Measurements from ENCODE around the gene STOX1.
"Not testable (repeated sequence)": the region's sequence is repeated elsewhere in the genome, so short reads cannot be mapped to it uniquely, and the experiment has no call there.

Gene STOX1, protein sequence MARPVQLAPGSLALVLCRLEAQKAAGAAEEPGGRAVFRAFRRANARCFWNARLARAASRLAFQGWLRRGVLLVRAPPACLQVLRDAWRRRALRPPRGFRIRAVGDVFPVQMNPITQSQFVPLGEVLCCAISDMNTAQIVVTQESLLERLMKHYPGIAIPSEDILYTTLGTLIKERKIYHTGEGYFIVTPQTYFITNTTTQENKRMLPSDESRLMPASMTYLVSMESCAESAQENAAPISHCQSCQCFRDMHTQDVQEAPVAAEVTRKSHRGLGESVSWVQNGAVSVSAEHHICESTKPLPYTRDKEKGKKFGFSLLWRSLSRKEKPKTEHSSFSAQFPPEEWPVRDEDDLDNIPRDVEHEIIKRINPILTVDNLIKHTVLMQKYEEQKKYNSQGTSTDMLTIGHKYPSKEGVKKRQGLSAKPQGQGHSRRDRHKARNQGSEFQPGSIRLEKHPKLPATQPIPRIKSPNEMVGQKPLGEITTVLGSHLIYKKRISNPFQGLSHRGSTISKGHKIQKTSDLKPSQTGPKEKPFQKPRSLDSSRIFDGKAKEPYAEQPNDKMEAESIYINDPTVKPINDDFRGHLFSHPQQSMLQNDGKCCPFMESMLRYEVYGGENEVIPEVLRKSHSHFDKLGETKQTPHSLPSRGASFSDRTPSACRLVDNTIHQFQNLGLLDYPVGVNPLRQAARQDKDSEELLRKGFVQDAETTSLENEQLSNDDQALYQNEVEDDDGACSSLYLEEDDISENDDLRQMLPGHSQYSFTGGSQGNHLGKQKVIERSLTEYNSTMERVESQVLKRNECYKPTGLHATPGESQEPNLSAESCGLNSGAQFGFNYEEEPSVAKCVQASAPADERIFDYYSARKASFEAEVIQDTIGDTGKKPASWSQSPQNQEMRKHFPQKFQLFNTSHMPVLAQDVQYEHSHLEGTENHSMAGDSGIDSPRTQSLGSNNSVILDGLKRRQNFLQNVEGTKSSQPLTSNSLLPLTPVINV

DNA sequence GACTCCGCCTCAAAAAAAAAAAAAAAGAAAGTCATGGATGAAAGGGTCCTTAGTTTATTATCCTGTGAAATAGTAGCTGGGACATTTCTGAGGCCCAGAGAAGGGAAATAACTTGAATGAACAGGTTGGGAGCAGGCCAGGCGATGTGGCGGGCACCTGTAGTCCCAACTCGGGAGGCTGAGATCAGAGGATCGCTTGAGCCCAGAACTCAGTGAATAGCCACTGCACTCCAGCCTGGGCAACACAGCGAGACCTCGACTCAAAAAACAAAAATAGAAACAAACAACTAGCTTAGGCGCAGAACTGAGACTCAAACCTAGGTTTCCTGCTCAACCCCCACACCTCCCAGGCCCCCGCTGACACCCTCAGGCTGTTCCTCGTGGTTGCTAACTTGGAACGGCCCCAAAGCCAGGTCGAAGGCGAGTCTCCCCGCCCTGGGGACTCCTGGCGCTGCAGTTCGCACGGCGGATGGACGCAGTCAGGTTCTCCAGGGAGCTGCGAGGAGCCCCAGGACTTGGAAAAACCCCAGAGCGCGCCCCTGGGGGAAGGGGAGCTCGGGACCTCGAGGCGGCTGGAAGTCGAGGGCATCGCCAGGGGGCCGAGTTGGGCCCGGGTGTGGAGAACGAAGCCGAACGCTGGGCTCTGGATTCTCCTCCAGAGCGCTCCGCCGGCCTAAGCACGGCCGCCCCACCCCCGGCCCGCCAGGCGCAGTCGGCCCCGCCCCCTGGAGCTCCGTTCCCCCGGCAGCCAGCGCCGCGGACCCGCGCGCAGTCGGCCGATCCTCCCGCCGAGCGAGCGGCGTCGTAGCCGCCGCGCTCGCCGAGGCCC lies at the start of gene STOX1:
STOX1 (plus strand) TSS at position 768 of the 828 bp plus-strand sequence. CDS start 93 bp downstream, outside the sequence.
- DNase-seq (ENCODE audit: low read depth), result peak; percentile 46

DNA sequence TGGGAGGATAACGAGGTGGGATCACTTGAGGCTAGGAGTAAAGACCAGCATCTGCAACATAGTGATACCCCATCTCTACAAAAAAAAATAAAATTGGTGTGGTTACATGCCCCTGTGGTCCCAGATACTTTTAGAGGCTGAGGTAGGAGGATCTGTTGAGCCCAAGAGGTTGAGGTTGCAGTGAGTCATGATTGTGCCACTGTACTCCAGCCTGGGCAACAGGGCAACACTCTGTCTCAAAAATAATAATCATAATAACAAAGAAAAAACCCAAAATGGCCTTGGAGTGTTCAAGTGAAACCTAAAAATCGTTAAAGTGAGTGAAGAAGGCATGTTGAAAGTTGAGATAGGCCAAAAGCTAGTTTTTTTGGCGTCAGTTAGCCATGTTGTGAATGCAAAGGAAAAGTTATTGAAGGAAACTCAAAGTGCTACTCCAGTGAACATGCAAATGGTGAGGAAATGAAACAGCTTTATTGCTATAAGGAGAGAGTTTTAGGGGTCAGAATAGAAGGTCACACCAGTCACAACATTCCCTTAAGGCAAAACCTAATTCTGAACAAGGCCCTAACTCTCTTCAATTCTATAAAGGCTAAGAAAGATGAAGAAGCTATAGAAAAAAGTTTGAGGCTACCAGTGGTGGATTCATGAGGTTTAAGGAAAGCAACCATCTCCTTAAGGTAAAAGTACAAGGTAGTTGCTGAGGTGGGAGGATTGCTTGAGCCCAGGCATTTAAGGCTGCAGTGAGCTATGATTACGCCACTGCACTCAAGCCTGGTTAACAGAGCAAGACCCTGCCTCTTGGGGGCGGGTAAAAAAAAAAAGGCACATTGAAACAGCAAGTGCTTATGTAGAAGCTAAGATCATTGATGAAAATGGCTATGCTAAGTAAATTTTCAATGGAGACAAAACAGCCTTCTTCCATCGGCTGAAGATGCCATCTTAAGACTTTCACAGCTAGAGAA lies 45.4 kb upstream of the STOX1 start:
- DNase-seq (ENCODE audit: low read depth), result no peak

DNA sequence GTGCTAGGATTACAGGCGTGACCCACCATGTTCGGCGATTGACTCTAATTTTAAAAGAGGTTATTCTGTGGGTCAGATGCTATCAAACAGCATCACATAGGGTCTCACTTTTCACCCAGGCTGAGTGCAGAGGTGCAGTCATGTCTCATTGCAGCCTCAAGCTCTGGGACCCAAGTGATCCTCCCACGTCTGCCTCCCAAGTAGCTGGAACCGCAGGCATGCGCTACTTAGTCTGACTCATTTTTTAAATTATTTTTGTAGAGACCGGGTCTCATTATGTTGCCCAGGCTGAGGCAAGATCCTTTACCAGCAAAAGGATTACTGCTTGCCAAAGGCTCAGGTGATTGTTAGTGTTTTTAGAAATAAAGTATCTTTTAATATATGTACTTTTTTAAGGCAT lies 42.9 kb upstream of the STOX1 start:
- no peak for DNase-seq (ENCODE audit: low read depth)

DNA sequence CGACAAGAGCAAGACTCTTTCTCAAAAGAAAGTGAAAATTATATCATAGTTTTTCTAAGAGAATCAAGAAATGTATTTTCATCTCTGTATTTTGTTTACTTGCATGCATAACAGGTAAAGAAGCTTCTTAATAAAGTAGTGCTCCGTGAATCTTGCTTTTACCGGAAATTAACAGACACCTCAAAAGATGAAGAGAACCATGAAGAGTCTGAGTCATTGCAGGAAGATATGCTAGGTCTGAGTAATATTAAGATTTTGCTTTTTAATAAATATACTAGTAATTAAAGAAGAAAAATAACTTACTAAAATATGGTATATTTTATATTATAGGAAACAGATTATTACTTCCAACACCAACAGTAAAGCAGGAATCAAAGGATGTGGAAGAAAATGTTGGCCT lies 39.5 kb upstream of the STOX1 start:
- no peak for DNase-seq (ENCODE audit: low read depth)

DNA sequence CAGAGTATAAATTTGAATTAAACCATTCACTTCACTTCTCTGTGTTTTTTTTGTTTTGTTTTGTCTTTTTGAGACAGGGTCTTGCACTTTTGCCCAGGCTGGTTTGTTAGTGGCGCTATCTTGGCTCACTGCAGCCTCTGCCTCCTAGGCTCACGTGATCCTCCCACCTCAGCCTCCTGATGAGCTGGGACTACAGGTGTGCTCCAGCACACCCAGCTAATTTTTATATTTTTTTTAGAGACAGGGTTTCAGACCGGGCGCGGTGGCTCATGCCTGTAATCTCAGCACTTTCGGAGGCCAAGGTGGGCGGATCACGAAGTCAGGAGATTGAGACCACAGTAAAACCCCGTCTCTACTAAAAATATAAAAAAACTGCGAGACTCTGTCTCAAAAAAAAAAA lies 36.9 kb upstream of the STOX1 start:
- DNase-seq (ENCODE audit: low read depth), result no peak

DNA sequence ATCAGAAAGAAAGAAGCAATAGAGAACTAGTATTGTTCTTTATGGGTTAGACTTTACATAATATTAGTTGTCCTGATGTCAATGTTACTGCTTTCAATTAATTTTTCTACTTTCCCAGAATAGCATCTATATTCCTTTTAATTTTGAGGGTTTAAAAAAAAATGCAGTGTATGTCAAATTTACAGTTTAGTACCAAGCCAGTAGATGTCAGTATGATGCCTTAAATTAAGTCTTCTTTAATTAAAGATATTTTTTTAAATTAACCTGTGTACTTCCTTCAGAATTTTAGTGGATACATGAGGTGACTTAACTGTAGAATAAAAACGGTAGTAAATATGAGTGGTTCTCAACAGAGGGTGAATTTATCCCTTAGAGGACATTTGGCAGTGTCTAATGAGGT lies 35.2 kb upstream of the STOX1 start:
- DNase-seq (ENCODE audit: low read depth), result no peak

DNA sequence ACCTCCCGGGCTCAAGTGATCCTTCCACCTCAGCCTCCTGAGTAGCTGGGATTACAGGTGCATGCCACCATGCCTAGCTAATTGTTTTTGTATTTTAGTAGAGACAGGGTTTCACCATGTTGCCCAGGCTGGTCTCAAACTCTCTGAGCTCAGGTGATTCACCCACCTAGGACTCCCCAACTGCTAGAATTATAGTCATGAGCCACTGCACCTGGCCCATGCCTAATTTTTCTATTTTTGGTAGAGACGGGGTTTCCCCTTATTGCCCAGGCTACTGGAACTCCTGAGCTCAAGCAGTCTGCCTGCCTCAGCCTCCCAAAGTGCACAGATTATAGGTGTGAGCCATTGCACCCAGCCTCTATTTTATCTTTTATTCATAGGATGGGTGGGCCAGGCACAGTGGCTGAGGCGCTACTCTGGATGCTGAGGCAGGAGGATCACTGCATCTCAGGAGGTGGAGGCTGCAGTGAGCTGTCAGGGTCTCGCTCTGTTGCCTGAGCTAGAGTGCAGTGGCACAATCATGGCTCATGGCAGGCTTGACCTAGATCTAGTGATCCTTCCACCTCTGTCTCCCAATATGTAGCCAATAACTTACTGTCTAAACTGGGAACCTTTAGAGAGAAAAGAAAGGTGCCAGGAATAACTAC lies 31.3 kb upstream of the STOX1 start:
- no peak for DNase-seq (ENCODE audit: low read depth)

DNA sequence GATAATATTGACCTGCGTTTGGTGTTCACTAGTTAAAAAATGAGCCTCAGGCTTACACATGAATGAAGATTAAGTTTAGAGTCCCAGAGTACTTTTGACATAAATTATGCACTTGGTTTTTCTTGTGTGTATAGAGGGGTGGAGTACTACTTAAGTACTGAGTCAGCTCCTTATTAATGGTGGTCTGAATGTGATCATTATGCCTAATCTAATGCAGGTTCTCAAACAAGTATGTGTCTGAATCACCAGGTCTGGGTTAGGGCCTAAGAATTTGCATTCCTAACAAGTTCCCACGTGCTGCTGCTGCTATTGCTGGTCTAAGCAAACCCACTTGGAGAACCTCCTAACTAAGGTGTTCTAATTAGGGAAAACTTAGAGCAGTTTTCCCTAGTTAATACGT lies 30.7 kb upstream of the STOX1 start:
- no peak for DNase-seq (ENCODE audit: low read depth)

DNA sequence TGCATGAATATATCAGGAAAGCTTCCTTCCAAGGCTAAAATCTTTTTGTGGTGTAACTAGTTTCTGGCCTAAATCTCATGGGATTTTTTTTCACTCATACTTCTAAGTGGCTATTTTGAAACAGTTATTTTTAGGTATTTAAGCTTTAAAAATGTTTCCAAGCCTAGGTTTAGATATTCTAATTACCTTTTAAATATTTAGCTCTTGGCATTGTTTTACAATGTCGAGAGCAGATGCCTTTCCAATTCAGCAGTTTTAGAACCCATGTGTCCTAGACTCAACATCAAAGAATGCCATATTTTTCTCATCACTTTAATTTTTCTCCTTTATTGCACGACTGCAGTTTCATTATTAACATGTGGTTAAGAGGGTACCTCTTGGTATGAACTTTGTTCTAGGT lies 27.1 kb upstream of the STOX1 start:
- DNase-seq (ENCODE audit: low read depth), result no peak

DNA sequence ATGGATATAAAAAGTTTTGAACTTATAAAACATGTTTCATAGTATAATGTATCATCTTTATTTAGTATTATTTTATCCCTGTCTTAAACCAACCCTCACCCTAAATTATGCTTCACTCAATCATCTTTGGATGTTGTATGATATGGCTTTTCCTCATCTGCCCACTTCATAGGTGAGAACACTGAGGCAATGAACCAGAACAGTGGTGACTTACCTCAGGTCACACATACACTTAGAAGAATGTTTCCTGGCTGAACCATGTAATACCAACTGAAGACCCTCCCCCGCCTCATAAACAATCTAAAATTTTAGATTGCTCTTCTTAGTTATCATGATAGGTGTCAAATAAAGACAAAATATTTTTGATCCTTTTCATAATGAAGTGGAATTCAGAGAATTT lies 22.6 kb upstream of the STOX1 start:
- no peak for DNase-seq (ENCODE audit: low read depth)

DNA sequence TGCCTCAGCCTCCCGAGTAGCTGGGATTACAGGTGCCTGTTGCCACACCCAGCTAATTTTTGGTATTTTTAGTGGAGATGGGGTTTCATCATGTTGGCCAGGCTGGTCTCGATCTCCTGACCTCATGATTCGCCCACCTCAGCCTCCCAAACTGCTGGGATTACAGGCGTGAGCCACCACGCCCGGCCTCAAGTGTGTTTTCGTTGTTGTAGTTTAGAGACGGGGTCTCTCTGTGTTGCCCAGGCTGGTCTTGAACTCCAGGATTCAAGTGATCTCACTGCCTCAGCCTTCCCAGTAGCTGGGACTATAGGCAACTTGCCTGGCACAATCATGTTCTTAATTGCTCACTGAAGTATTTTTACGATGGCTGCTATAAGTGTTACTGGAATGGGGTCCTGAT lies 16.5 kb upstream of the STOX1 start:
- DNase-seq (ENCODE audit: low read depth), result not testable (repeated sequence)

DNA sequence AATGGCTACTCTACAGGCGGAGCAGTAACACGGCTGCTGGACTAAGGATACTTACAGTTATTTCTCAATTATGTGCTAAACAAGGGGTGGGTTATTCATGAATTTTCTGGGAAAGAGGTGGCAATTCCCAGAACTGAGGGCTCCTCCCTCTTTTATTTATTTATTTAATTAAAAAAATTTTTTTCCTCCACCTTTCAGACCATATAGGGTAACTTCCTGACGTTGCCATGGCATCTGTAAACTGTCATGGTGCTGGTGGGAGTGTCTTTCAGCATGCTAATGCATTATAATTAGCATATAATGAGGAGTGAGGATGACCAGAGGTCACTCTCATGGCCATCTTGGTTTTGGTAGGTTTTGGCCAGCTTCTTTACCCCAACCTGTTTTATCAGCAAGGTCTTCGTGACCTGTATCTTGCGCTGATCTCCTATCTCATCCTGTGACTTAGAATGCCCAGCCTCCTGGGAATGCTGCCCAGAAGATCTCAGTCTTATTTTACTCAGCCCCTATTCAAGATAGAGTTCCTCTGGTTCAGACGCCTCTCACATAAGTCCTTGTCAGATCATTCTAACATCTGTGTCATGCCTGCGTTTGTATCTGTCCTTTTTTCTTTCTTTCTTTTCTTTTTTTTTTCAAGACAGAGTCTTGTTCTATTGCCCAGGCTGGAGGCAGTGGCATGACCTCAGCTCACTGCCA lies 15.9 kb upstream of the STOX1 start:
- DNase-seq (ENCODE audit: low read depth), result no peak

DNA sequence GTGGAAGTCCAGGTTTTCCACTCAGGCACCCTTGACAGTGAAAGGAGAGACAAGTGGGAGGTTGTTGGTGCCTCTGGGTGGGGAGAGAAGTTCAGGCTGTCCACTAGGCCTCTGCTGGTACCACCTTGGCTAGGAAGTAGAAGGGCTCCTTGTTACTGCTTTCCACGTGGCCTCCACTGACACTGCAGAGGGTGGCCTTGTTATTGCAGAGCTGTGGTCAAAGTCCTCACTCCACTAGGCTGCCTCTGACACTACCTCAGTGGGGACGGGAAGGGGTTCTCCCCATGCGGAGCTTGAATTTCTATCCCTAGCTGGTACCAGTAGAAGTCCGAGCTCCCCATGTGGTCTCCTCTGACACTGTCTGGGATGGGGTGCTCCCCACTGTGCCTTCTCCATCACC lies 14.9 kb upstream of the STOX1 start:
- no peak for DNase-seq (ENCODE audit: low read depth)

DNA sequence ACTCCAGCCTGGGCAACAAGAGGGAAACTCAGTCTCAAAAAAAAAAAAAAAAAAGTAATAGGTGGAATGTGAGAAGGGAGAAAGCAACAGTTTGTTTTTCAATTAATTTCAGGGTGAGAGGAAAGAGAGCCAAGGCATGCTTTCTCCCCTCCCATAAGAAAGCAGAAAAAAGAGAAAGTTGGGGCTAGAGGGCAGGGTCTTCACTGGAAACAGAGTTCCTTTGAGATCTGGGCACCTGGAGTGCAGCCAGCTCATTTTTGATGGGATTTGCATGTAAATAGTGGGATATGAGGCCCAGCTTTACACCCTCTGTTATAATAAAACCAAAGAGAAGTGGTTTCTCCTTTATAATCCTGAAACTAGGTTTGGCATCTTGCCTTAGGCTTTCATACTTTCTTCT lies 13.8 kb upstream of the STOX1 start:
- no peak for DNase-seq (ENCODE audit: low read depth)

DNA sequence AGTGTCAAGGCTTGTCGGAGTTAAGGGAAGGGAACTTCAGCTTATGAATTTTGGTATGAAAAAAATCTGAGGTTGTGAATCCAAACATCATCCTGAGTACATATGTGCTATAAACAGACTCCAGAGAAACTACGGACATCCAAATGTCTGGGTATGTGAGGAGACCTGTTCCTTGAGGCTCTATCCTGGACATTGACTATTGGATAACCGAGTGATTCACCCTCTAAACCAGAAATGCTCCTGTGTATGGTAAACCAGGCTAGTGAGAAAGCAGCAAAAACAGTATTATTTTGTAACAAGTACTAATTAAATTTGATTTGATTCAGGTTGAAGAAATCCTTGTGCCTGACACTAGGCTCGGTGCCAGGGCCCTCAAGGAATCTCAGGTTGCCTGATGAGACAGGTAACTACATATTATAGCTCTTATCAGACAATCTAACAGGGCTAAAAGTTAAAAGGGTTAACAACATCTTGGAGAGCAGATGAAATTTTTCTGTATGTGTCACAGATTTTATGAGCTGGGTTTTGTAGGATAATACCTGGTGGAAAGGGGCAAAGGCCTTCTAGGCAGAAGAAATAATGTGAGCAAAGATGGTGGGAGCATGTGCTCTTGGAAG lies 10.4 kb upstream of the STOX1 start:
- no peak for DNase-seq (ENCODE audit: low read depth)

DNA sequence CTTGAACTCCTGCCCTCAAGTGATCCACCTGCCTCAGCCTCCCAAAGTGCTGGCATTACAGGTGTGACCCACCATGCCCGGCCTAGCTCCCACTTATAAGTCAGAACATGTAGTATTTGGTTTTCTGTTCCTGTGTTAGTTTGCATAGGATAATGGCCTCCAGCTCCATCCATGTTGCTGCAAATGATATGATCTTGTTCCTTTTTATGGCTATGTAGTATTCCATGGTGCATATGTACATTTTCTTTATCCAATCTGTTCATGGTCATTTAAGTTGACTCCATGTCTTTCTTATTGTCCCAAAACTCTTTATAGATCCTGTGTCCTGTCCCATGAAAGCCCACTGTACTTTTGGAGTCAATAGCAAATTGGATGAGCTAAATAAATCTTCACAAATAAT lies 7.0 kb upstream of the STOX1 start:
- not testable (repeated sequence) for DNase-seq (ENCODE audit: low read depth)

DNA sequence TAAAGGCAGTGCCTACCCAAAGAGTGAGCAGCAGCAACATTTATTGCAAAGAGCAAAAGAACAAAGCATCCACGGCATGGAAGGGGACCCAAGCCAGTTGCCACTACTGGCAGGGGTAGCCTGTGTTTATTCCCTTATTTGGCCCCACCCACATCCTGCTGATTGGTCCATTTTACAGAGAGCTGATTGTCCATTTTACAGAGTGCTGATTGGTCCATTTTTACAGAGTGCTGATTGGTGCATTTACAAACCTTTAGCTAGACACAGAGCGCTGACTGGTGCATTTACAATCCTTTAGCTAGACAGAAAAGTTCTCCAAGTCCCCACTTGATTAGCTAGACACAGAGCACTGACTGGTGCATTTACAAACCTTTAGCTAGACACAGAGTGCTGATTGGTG lies 4.7 kb upstream of the STOX1 start:
- DNase-seq (ENCODE audit: low read depth), result not testable (repeated sequence)

DNA sequence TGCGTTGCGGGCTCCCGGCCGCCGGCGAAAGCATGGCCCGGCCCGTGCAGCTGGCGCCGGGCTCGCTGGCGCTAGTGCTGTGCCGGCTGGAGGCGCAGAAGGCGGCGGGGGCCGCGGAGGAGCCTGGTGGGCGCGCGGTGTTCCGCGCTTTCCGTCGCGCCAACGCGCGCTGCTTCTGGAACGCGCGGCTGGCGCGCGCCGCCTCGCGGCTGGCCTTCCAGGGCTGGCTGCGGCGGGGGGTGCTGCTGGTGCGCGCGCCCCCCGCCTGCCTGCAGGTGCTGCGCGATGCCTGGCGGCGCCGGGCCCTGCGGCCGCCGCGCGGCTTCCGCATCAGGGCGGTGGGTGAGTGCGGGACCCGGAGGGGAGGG lies 245 bp downstream of the STOX1 start:
- not testable (repeated sequence) for DNase-seq (ENCODE audit: low read depth)

DNA sequence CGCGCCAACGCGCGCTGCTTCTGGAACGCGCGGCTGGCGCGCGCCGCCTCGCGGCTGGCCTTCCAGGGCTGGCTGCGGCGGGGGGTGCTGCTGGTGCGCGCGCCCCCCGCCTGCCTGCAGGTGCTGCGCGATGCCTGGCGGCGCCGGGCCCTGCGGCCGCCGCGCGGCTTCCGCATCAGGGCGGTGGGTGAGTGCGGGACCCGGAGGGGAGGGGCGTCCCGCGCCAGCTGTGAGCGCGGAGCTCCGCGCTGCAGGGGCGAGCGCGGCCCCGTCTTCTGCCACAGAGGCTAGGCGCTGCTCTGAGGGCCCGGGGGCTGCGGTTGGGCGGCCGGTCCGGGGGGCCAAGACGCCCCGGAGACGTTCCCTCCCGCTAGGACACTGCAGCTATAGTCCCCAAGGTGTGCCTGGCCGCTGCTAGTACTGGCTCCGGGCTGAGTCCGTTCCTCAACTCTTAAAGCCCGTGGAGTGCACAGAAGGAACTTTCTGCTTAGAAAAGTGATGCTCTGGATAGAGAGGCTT lies 811 bp downstream of the STOX1 start:
- peak; percentile 2 for DNase-seq (ENCODE audit: low read depth)
